Esophagus squamous epithelium (tissue), 4 donors: ENCODE measurements around the gene NHERF1.

Experiments used
- CTCF ChIP-seq, 6 experiments: fragments of 450-650 bp in 4 of 6; fragments of 200-600 bp in 2 of 6; sonication (generic) in 2 of 6; IDR thresholded peaks; one replicate each; pipeline ENCODE4 v1.5.1; 2016 to 2019; ENCODE audit warnings: antibody characterized with exemption in 6 of 6, mild to moderate bottlenecking in 4 of 6, moderate library complexity in 4 of 6
- POLR2A ChIP-seq, 4 donors: fragments of 450-650 bp; IDR thresholded peaks; one replicate each; pipeline ENCODE4 v1.6.1; 2017; ENCODE audit warnings: antibody characterized with exemption in 4 of 4, mild to moderate bottlenecking in 4 of 4, moderate library complexity in 3 of 4

DNA sequence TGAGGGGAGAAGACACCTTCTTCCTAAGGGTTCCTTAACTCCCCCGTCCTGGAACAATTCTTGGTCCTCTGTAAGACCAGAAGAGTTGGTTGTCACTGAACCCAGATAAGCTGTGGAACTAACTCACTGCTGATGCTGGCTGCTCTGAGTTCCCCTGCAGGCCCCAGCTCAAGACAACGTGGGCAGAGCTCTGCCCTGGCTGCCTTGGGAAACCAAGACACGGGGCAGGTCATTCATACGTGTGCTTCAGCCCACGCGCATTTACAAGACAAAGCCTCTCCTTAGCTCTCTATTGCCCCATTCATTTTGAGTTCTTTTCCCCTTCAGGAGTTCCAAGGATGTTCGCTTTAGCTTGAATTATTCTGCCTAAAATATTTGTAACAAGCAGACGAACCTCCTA lies 31.1 kb downstream of the NHERF1 start:
- TF ChIP-seq POLR2A (IDR thresholded peaks at IDR 0.05) (no peak), CTCF (IDR thresholded peaks at IDR 0.05) (no peak)
